ENCODE results near the gene TEC. TPM values are rescaled to one million over a fixed set of nuclear protein-coding genes. Genes with fewer than 3 reads are reported as not detected.
"Not testable (repeated sequence)": the region's sequence is repeated elsewhere in the genome, so short reads cannot be mapped to it uniquely, and the experiment has no call there.

TEC gene
- total RNA-seq, 2 donors from 2014 or later, result 3.2 to 4.6 TPM

- no peak for DNase-seq (ENCODE audit: low spot score)
- intact Hi-C loops (cut with DNase I), result no loop called here
Observed at GRCh38 chr4:48247142-48247877, 22.3 kb downstream of the TEC start.

GRCh38 chr4:48244665-48245064 lies 25.0 kb downstream of the TEC start:
- DNase-seq (ENCODE audit: low spot score), result no peak
- intact Hi-C loops (cut with DNase I), result no loop called here

GRCh38 chr4:48243887-48244286 lies 25.8 kb downstream of the TEC start:
- no peak for DNase-seq (ENCODE audit: low spot score)
- intact Hi-C loops (cut with DNase I), result no loop called here

- no peak for DNase-seq (ENCODE audit: low spot score)
- intact Hi-C loops (cut with DNase I), result no loop called here
Observed at GRCh38 chr4:48243429-48243828, 26.2 kb downstream of the TEC start.

GRCh38 chr4:48242511-48243195 lies 27.0 kb downstream of the TEC start:
- DNase-seq (ENCODE audit: low spot score), result no peak
- intact Hi-C loops (cut with DNase I), result no loop called here

- no peak for DNase-seq (ENCODE audit: low spot score)
- intact Hi-C loops (cut with DNase I), result no loop called here
Observed at GRCh38 chr4:48241731-48242130, 27.9 kb downstream of the TEC start.

- DNase-seq (ENCODE audit: low spot score), result no peak
- intact Hi-C loops (cut with DNase I), result no loop called here
Observed at GRCh38 chr4:48237996-48238645, 31.5 kb downstream of the TEC start.

- intact Hi-C loops (cut with DNase I), result no loop called here
- DNase-seq (ENCODE audit: low spot score), result no peak
Observed at GRCh38 chr4:48235050-48235449, 34.6 kb downstream of the TEC start.

- intact Hi-C loops (cut with DNase I), result no loop called here
- no peak for DNase-seq (ENCODE audit: low spot score)
Observed at GRCh38 chr4:48234575-48234974, 35.1 kb downstream of the TEC start.

- no peak for DNase-seq (ENCODE audit: low spot score)
- intact Hi-C loops (cut with DNase I), result no loop called here
Observed at GRCh38 chr4:48228949-48229348, 40.7 kb downstream of the TEC start.

- intact Hi-C loops (cut with DNase I), result no loop called here
- no peak for DNase-seq (ENCODE audit: low spot score)
Observed at GRCh38 chr4:48227662-48228061, 42.0 kb downstream of the TEC start.

- no peak for DNase-seq (ENCODE audit: low spot score)
- intact Hi-C loops (cut with DNase I), result no loop called here
Observed at GRCh38 chr4:48226199-48226598, 43.4 kb downstream of the TEC start.

- intact Hi-C loops (cut with DNase I), result no loop called here
- no peak for DNase-seq (ENCODE audit: low spot score)
Observed at GRCh38 chr4:48225368-48226141, 44.1 kb downstream of the TEC start.

GRCh38 chr4:48224606-48225005 lies 45.0 kb downstream of the TEC start:
- no peak for DNase-seq (ENCODE audit: low spot score)
- intact Hi-C loops (cut with DNase I), result no loop called here

- intact Hi-C loops (cut with DNase I), result no loop called here
- no peak for DNase-seq (ENCODE audit: low spot score)
Observed at GRCh38 chr4:48223633-48224295, 45.9 kb downstream of the TEC start.

GRCh38 chr4:48222491-48222890 lies 47.1 kb downstream of the TEC start:
- no peak for DNase-seq (ENCODE audit: low spot score)
- intact Hi-C loops (cut with DNase I), result no loop called here

GRCh38 chr4:48219430-48219829 lies 50.2 kb downstream of the TEC start:
- intact Hi-C loops (cut with DNase I); DNase-seq (ENCODE audit: low spot score): not testable (repeated sequence)

GRCh38 chr4:48216563-48216962 lies 53.1 kb downstream of the TEC start:
- intact Hi-C loops (cut with DNase I), result no loop called here
- no peak for DNase-seq (ENCODE audit: low spot score)

- DNase-seq (ENCODE audit: low spot score), result no peak
- intact Hi-C loops (cut with DNase I), result no loop called here
Observed at GRCh38 chr4:48215977-48216376, 53.7 kb downstream of the TEC start.
